ENCODE data around the gene CDC16. TPM values are rescaled to one million over a fixed set of nuclear protein-coding genes. Genes with fewer than 3 reads are reported as not detected.

The CDC16 gene
- total and polyA plus RNA-seq, 2 of the 13 experiments (the other 11 are each of a cell fraction or from before 2014, with no cell fraction given), result 24.2 to 60.9 TPM

DNA sequence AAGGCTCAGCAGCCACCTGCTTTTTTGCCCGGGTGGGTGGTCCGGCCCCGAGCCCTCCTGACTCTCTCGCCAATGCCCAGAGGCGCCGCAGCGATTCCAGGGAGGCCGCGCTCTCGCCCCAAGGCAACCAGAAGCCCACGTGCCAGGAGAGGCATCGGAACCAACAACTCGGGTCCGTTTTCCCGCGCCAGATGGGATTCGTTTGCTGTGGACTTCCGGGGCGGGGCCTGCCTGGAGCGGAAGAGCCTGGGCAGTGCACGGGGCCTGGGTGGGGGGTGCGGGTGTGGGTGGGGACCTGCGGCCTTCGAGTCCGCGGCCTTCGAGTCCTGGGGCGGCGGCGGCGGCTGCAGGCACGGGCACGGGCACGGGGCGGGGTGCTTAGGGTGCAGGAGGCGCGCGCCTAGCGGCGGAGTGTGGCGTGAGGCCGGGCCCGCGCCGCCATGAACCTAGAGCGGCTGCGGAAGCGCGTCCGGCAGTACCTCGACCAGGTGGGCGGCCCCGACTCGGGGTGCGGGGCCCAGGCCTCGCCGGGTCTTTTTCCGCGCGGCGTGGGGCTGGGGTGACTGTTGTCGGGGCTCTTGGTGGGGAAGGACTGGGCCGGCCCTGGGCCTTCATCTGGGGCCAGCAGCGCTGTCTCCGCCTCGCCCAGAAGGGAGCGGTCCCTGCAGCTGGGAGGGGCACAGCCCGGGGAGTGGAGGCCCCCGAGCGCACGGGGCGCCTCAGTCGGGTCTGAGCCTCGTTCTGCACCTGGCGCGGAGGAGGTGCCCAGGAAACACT is at the start of gene CDC16 (continued):
- no peak for TF ChIP-seq DPF2 (CRISPR knock-in tag; IDR thresholded peaks at IDR 0.05; ENCODE audit: borderline replicate concordance, low read depth)
- peak; percentile 83; the same call in 1 of the 2 replicates for TF ChIP-seq ZNF232 (CRISPR knock-in tag; IDR thresholded peaks at IDR 0.05; ENCODE audit: borderline replicate concordance)
- TF ChIP-seq, protein P1, sequence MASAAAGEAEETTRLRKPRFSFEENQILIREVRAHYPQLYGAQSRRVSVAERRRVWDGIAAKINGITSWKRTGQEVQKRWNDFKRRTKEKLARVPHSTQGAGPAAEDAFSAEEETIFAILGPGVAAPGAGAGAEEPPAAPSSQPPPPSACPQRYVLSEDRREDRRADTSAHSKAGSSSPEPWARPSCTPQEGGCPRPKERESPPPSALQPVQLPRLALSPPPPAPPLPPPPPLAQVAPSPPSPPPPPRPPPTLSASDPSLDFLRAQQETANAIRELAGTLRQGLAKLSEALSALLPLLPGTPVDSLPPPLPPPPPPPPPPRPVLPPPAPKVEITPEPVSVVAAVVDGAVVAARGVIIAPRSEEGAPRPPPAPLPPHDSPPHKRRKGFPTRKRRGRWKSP (CRISPR knock-in tag; IDR thresholded peaks at IDR 0.05), result peak; percentile 70
- TF ChIP-seq RXRA (CRISPR knock-in tag; IDR thresholded peaks at IDR 0.05), result peak; percentile 33
- no peak for TF ChIP-seq ZNF136 (CRISPR knock-in tag; IDR thresholded peaks at IDR 0.05; ENCODE audit: low read depth)
- TF ChIP-seq SIN3A (IDR thresholded peaks at IDR 0.05; ENCODE audit: borderline replicate concordance, low read depth, low read length), result no peak; the same call in 1 of the 2 replicates
- TF ChIP-seq SMAD3 (CRISPR knock-in tag; IDR thresholded peaks at IDR 0.05), result 0 out of 2 replicates have a peak, but pooled peaks have one; percentile 20
- no peak for TF ChIP-seq RBM39 (IDR thresholded peaks at IDR 0.05; ENCODE audit: low read depth, low read length, poor library complexity, severe bottlenecking)
- no peak for TF ChIP-seq ZNF234 (CRISPR knock-in tag; conservative IDR thresholded peaks at IDR 0.05)
- TF ChIP-seq NCOA2 (CRISPR knock-in tag; IDR thresholded peaks at IDR 0.05), result peak; percentile 40; the same call in 1 of the 2 replicates
- TF ChIP-seq ZNF629 (CRISPR knock-in tag; conservative IDR thresholded peaks at IDR 0.05), result 0 out of 2 replicates have a peak, but pooled peaks have one; percentile 38
- peak; percentile 81 for TF ChIP-seq ZNF564 (CRISPR knock-in tag; IDR thresholded peaks at IDR 0.05)
- peak; percentile 54 for TF ChIP-seq CSRNP1 (CRISPR knock-in tag; IDR thresholded peaks at IDR 0.05)
- no peak for TF ChIP-seq FIP1L1 (IDR thresholded peaks at IDR 0.05; ENCODE audit: borderline replicate concordance, insufficient read depth, low read depth, low read length)
- 0 out of 2 replicates have a peak, but pooled peaks have one; percentile 34 for TF ChIP-seq HNRNPL (IDR thresholded peaks at IDR 0.05; ENCODE audit: low read depth, low read length)
- TF ChIP-seq ZBTB38 (CRISPR knock-in tag; IDR thresholded peaks at IDR 0.05), result peak; percentile 78
- TF ChIP-seq SUZ12 (IDR thresholded peaks at IDR 0.05; ENCODE audit: low read depth, low read length), result no peak
- peak; percentile 82 for TF ChIP-seq ZNF501 (CRISPR knock-in tag; IDR thresholded peaks at IDR 0.05)
- no peak for TF ChIP-seq CHD2 (IDR thresholded peaks at IDR 0.05; ENCODE audit: low read depth, low read length)
- peak; percentile 55; the same call in 1 of the 2 replicates for TF ChIP-seq MIER2 (CRISPR knock-in tag; IDR thresholded peaks at IDR 0.05)
- no peak; the same call in 1 of the 2 replicates for TF ChIP-seq ZNF556 (CRISPR knock-in tag; IDR thresholded peaks at IDR 0.05; ENCODE audit: borderline replicate concordance)
- TF ChIP-seq ZNF280D (CRISPR knock-in tag; IDR thresholded peaks at IDR 0.05), result peak; percentile 58; the same call in 1 of the 2 replicates
- peak; percentile 71; the same call in 1 of the 2 replicates for TF ChIP-seq ZNF558 (CRISPR knock-in tag; IDR thresholded peaks at IDR 0.05; ENCODE audit: borderline replicate concordance)
- TF ChIP-seq ZNF256 (CRISPR knock-in tag; conservative IDR thresholded peaks at IDR 0.05), result no peak
